GM23338 (cell line): ENCODE results near the gene NKD1. TPM values are rescaled to one million over a fixed set of nuclear protein-coding genes. Genes with fewer than 3 reads are reported as not detected.
"Not testable (repeated sequence)": the region's sequence is repeated elsewhere in the genome, so short reads cannot be mapped to it uniquely, and the experiment has no call there.

Experiments
- ATAC-seq: fragments of 200-7000 bp; cut with Tn5 transposase; 3 replicates; pipeline ENCODE4 v1.9.1; 2020
- DNase-seq: peaks from one replicate; pipeline ENCODE4 v3.0.0-alpha.2; 2015; ENCODE audit warnings: low spot score
- H2AFZ ChIP-seq: fragments of 200-600 bp; sonication (generic); 2 replicates; pipeline ENCODE4 v1.8.0; 2016; ENCODE audit warnings: antibody characterized with exemption, mild to moderate bottlenecking, moderate library complexity
- H3F3A ChIP-seq: fragments of 200-600 bp; sonication (generic); replicated peaks from 2 replicates; pipeline ENCODE4 v1.8.0; 2017; ENCODE audit warnings: antibody characterized with exemption, mixed run types, low read depth
- H3K27ac ChIP-seq: fragments of 200-600 bp; sonication (generic); 2 replicates; pipeline ENCODE4 v1.6.1; 2016; ENCODE audit warnings: low read depth
- H3K27me3 ChIP-seq: fragments of 200-600 bp; sonication (generic); 2 replicates; pipeline ENCODE4 v1.8.0; 2016; ENCODE audit warnings: mild to moderate bottlenecking, mixed run types, moderate library complexity; ENCODE audit not compliant: insufficient read depth
- H3K36me3 ChIP-seq: fragments of 200-600 bp; sonication (generic); 2 replicates; pipeline ENCODE4 v1.8.0; 2016; ENCODE audit warnings: mild to moderate bottlenecking; ENCODE audit not compliant: insufficient read depth
- H3K4me1 ChIP-seq: fragments of 200-600 bp; sonication (generic); 2 replicates; pipeline ENCODE4 v1.8.0; 2016; ENCODE audit warnings: mild to moderate bottlenecking, moderate library complexity; ENCODE audit not compliant: insufficient read depth
- H3K4me2 ChIP-seq: fragments of 200-600 bp; sonication (generic); 2 replicates; pipeline ENCODE4 v1.7.1; 2017; ENCODE audit warnings: mixed run types
- H3K4me3 ChIP-seq: fragments of 200-600 bp; sonication (generic); 2 replicates; pipeline ENCODE4 v1.6.1; 2016; ENCODE audit warnings: mixed run types
- H3K79me2 ChIP-seq: fragments of 200-600 bp; sonication (generic); replicated peaks from 2 replicates; pipeline ENCODE4 v1.8.0; 2017; ENCODE audit warnings: mild to moderate bottlenecking; ENCODE audit not compliant: insufficient read depth
- H3K9me2 ChIP-seq: fragments of 200-600 bp; sonication (generic); 2 replicates; pipeline ENCODE4 v1.8.0; 2017; ENCODE audit not compliant: insufficient read depth
- H4K20me1 ChIP-seq: fragments of 200-600 bp; sonication (generic); replicated peaks from 2 replicates; pipeline ENCODE4 v1.8.0; 2017; ENCODE audit warnings: mild to moderate bottlenecking; ENCODE audit not compliant: insufficient read depth
- H3K27ac Mint-ChIP-seq: 2 replicates; pipeline ENCODE4 v1.8.0; 2020; ENCODE audit warnings: inconsistent platforms, mild to moderate bottlenecking, moderate library complexity, mixed read lengths
- H3K27me3 Mint-ChIP-seq: 3 replicates; pipeline ENCODE4 v1.8.0; 2022; ENCODE audit warnings: low read depth, mild to moderate bottlenecking, moderate library complexity, mixed read lengths, inconsistent platforms; ENCODE audit not compliant: insufficient read depth, poor library complexity
- H3K36me3 Mint-ChIP-seq: 3 replicates; pipeline ENCODE4 v1.8.0; 2021; ENCODE audit warnings: low read depth, mild to moderate bottlenecking, inconsistent platforms, moderate library complexity, mixed read lengths
- H3K4me1 Mint-ChIP-seq: 3 replicates; pipeline ENCODE4 v1.8.0; 2020; ENCODE audit warnings: mild to moderate bottlenecking, inconsistent platforms, mixed read lengths
- H3K4me3 Mint-ChIP-seq: 3 replicates; pipeline ENCODE4 v1.8.0; 2021; ENCODE audit warnings: moderate library complexity, mild to moderate bottlenecking, inconsistent platforms, mixed read lengths
- H3K9me3 Mint-ChIP-seq: 3 replicates; pipeline ENCODE4 v1.8.0; 2020; ENCODE audit warnings: moderate library complexity, mild to moderate bottlenecking, inconsistent platforms, mixed read lengths
- CREB1 ChIP-seq: fragments of 250-450 bp; sonication (Bioruptor Pico); IDR thresholded peaks from 2 replicates; pipeline ENCODE4 v1.5.0; 2020; ENCODE audit warnings: low read depth, mild to moderate bottlenecking, moderate library complexity
- POLR2AphosphoS5 ChIP-seq: IDR thresholded peaks from 2 replicates; pipeline ENCODE4 v1.6.1; 2016; ENCODE audit warnings: antibody characterized with exemption, low read depth
- REST ChIP-seq: IDR thresholded peaks from one replicate; pipeline ENCODE4 v1.6.1; 2018; ENCODE audit warnings: antibody characterized with exemption; ENCODE audit not compliant: unreplicated experiment
- STAT1 ChIP-seq: IDR thresholded peaks from one replicate; pipeline ENCODE4 v1.6.1; 2016; ENCODE audit warnings: antibody characterized with exemption; ENCODE audit not compliant: unreplicated experiment
- ZNF114 ChIP-seq: fragments of 250-450 bp; sonication (Bioruptor Pico); IDR thresholded peaks from 2 replicates; pipeline ENCODE4 v1.5.0; 2020; ENCODE audit warnings: mild to moderate bottlenecking, moderate library complexity
- ZNF462 ChIP-seq: fragments of 250-450 bp; sonication (Bioruptor Pico); IDR thresholded peaks from 2 replicates; pipeline ENCODE4 v1.5.0; 2020; ENCODE audit warnings: mild to moderate bottlenecking, moderate library complexity
- polyA plus RNA-seq: library from polyadenylated mRNA; unstranded; fragments of >200 nt; fragmentation: Nextera tagmentation; extraction: Ambion mirVana; gene quantifications from 2 replicates; pipeline ENCODE4 v1.2.1, GENCODE V29; 2016
- total RNA-seq: library from RNA; depleted of rRNA; stranded (reverse); fragments of >200 nt; shearing (Covaris generic); gene quantifications from 2 replicates; pipeline ENCODE4 v1.2.3, GENCODE V29; 2014
- TF ChIP-seq, protein P1 (sequence below), 2 experiments: fragments of 200-600 bp in 1 of 2; sonication (generic) in 1 of 2; conservative IDR thresholded peaks; 2 replicates each; pipeline versions ENCODE4 v1.5.1 to v1.6.1; 2016 to 2017; ENCODE audit warnings: antibody characterized with exemption in 2 of 2, low read depth in 2 of 2, mild to moderate bottlenecking in 2 of 2, moderate library complexity in 1 of 2

The NKD1 gene
- total and polyA plus RNA-seq, 2 experiments from 2014 or later: 2.1 to 2.3 TPM

DNA sequence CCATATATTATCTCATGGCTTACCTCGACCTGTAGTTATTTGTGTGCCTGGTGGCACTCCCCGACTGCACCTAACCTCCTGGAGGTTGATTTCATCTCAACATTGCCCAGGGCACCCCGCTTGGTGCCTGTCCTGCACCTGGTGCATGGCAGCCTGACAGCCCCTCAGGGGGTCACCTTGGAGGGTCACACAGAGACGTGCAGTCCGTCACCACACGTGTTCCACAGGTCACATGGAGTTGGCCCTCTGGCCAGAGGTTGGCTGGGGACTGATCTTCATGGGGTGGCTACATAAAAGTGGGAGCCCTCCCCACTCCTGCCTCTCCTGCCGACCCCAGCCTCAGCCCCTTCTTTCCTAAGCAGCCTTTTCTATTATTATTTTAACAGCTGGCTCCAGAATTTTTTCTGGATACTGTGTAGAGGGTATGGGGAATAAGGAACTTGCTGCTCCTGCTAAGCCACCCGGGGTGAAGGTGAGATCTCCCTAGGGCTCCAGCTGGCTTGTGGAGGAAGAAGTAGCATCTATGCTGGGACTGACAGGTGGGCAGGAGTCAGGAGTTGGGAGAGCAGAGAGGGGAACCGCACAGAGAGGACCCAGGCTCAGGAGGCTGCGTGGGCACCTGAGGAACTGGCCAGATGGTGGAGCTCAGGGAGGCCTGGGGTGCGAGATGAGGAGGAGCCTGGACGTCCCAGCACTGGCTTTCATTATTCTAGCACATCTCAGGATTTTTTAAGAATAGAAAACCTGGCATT is 12.5 kb upstream of the NKD1 start:
- Mint-ChIP-seq H3K27me3 (peaks cover 3% of the 10 kb centered on the region), H3K4me1 (peaks cover 16% of the 10 kb centered on the region), H3K4me3 (no peak overlapping the region), H3K27ac (no peak overlapping the region), H3K36me3 (no peaks in the 10 kb centered on the region), H3K9me3 (no peaks in the 10 kb centered on the region; the same call in 2 of the 3 replicates)
- Histone ChIP-seq H3F3A (no peaks in the 10 kb centered on the region), H2AFZ (no peak overlapping the region), H3K4me1 (0 out of 2 replicates have a peak, but pooled peaks cover 4% of the 10 kb centered on the region), H3K79me2 (no peaks in the 10 kb centered on the region), H3K36me3 (no peaks in the 10 kb centered on the region), H4K20me1 (no peaks in the 10 kb centered on the region), H3K4me3 (no peak overlapping the region), H3K27me3 (no peaks in the 10 kb centered on the region), H3K9me2 (no peaks in the 10 kb centered on the region), H3K4me2 (no peak overlapping the region), H3K27ac (no peak overlapping the region)
- TF ChIP-seq, protein P1, sequence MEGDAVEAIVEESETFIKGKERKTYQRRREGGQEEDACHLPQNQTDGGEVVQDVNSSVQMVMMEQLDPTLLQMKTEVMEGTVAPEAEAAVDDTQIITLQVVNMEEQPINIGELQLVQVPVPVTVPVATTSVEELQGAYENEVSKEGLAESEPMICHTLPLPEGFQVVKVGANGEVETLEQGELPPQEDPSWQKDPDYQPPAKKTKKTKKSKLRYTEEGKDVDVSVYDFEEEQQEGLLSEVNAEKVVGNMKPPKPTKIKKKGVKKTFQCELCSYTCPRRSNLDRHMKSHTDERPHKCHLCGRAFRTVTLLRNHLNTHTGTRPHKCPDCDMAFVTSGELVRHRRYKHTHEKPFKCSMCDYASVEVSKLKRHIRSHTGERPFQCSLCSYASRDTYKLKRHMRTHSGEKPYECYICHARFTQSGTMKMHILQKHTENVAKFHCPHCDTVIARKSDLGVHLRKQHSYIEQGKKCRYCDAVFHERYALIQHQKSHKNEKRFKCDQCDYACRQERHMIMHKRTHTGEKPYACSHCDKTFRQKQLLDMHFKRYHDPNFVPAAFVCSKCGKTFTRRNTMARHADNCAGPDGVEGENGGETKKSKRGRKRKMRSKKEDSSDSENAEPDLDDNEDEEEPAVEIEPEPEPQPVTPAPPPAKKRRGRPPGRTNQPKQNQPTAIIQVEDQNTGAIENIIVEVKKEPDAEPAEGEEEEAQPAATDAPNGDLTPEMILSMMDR (conservative IDR thresholded peaks at IDR 0.05; ENCODE audit: low read depth in 2 of 2): no peak
- TF ChIP-seq POLR2AphosphoS5 (no peak), STAT1 (no peak), ZNF462 (CRISPR knock-in tag) (no peak), ZNF114 (CRISPR knock-in tag) (no peak), REST (no peak), CREB1 (CRISPR knock-in tag) (no peak)
- DNase-seq (no peak), ATAC-seq (no peak)

GRCh38 chr16:50536258-50536645 is 11.9 kb upstream of the NKD1 start:
- H3K27ac ChIP-seq, DNase-seq: not testable (repeated sequence)

More at GRCh38 chr16:50536258-50536645, 11.9 kb upstream of the NKD1 start:
- not testable (repeated sequence) for H3K4me2 ChIP-seq, H3K9me3 Mint-ChIP-seq, H4K20me1 ChIP-seq, H3K4me3 Mint-ChIP-seq, H3K79me2 ChIP-seq, H3K4me1 ChIP-seq, H3K36me3 ChIP-seq, H3K9me2 ChIP-seq, H3K36me3 Mint-ChIP-seq, H2AFZ ChIP-seq, H3K27me3 Mint-ChIP-seq, H3F3A ChIP-seq, H3K27me3 ChIP-seq, H3K27ac Mint-ChIP-seq, ATAC-seq, H3K4me3 ChIP-seq
- peaks cover 16% of the 10 kb centered on the region for H3K4me1 Mint-ChIP-seq
